ENCODE measurements around the gene ARMC2.

The ARMC2 gene

DNA sequence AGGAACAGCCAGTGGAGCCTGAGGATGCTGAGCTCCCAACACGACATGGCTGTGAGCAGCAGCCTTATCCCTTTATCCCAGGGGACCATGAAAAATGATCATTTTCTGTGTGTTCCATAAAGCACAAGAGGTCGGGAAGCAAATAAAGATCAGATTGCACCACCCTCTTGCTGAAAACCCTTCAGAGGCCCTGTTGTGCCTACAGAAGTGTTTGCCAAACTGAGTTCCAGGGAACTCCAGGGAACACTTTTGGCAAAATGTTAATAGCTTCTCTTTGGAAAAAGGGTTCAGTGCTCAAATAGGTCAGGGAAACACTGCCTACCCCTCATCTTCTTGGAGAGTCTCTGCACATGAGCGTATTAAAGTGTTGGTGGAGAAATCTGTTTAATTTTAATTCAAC, 24.4 kb downstream of the ARMC2 start:
- no peaks in the 10 kb centered on the region for H3K9me3 ChIP-seq (ENCODE audit: low read length)
- H3K36me3 ChIP-seq (ENCODE audit: insufficient read depth, low read length), result no peaks in the 10 kb centered on the region
- no peaks in the 10 kb centered on the region for H3K27me3 ChIP-seq (ENCODE audit: control insufficient read depth in 1 of 2, insufficient read depth in 2 of 2, low read length in 2 of 2)
- H3K27ac ChIP-seq (ENCODE audit: low read depth, low read length), result no peak overlapping the region
- no peak overlapping the region for H3K4me3 ChIP-seq (ENCODE audit: low read depth in 1 of 2, low read length in 2 of 2)
- no peaks in the 10 kb centered on the region for H3K4me1 ChIP-seq (ENCODE audit: insufficient read depth, low read length)
- H3K9ac ChIP-seq (ENCODE audit: low read length), result no peak overlapping the region

GRCh38 chr6:108873251-108873650, 25.0 kb downstream of the ARMC2 start:
- no peak overlapping the region for H3K4me3 ChIP-seq (ENCODE audit: low read depth in 1 of 2, low read length in 2 of 2)
- no peak overlapping the region for H3K27ac ChIP-seq (ENCODE audit: low read depth, low read length)
- no peaks in the 10 kb centered on the region for H3K4me1 ChIP-seq (ENCODE audit: insufficient read depth, low read length)
- H3K9ac ChIP-seq (ENCODE audit: low read length), result no peak overlapping the region
- no peaks in the 10 kb centered on the region for H3K27me3 ChIP-seq (ENCODE audit: control insufficient read depth in 1 of 2, insufficient read depth in 2 of 2, low read length in 2 of 2)
- H3K36me3 ChIP-seq (ENCODE audit: insufficient read depth, low read length), result no peaks in the 10 kb centered on the region
- H3K9me3 ChIP-seq (ENCODE audit: low read length), result no peaks in the 10 kb centered on the region

DNA sequence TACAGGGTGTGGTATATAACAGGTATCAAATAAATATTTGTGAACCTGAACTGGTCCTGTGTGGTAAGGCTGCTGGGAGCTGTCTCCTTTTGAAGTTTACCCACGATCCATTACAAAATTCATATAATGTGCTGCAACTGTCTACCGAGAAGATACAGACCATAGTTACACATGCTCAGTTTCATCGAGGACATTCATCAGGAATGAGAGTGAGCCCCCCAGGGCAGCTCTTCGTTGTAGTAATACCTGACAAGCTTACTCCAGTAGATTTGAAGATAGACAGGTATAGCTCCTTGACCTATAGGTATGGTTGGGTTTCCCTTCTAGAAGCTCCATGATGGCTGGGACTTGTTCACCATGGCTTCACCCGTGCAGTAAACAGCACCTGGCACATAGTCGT, 25.7 kb downstream of the ARMC2 start:
- Histone ChIP-seq H3K27ac (ENCODE audit: low read depth, low read length) (no peak overlapping the region), H3K27me3 (ENCODE audit: control insufficient read depth in 1 of 2, insufficient read depth in 2 of 2, low read length in 2 of 2) (no peaks in the 10 kb centered on the region), H3K4me1 (ENCODE audit: insufficient read depth, low read length) (no peaks in the 10 kb centered on the region), H3K9me3 (ENCODE audit: low read length) (no peaks in the 10 kb centered on the region), H3K36me3 (ENCODE audit: insufficient read depth, low read length) (no peaks in the 10 kb centered on the region), H3K4me3 (ENCODE audit: low read depth in 1 of 2, low read length in 2 of 2) (no peak overlapping the region), H3K9ac (ENCODE audit: low read length) (no peak overlapping the region)

DNA sequence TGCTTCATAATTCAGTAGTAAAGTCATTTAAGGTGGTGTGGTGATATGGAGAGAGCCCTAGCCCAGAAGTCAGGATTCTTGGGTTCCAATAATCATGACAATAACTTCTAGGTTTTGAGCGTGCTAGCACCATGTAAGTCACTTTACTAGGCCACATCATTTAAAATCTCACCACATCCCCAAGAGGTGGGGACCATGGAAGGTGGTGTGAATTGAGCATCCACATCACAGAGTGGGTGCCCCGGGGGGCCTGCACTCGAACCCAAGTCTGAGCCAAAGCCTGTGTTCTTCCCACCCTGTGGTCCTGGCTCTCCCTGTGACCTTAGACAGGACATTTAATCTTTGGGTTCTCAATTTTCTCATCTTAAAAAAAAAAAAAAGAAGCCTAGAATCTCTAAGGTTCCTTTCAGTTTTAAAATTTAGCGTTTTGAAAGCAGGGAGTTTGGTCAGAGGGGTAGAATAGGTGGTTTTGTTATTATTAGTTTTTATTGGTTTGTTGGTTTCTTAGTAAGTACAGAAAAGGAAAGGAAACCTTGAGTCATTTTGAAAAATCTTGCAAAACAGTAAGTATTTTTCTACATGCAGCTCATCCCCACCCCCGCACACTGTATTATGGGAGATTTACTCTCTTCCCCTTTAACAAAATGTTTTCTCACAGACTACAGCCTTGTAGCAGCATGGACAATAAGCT, 26.4 kb downstream of the ARMC2 start:
- no peaks in the 10 kb centered on the region for H3K36me3 ChIP-seq (ENCODE audit: insufficient read depth, low read length)
- no peaks in the 10 kb centered on the region for H3K27me3 ChIP-seq (ENCODE audit: control insufficient read depth in 1 of 2, insufficient read depth in 2 of 2, low read length in 2 of 2)
- no peaks in the 10 kb centered on the region for H3K4me1 ChIP-seq (ENCODE audit: insufficient read depth, low read length)
- no peak overlapping the region for H3K4me3 ChIP-seq (ENCODE audit: low read depth in 1 of 2, low read length in 2 of 2)
- H3K9me3 ChIP-seq (ENCODE audit: low read length), result no peaks in the 10 kb centered on the region
- no peak overlapping the region for H3K9ac ChIP-seq (ENCODE audit: low read length)
- no peak overlapping the region for H3K27ac ChIP-seq (ENCODE audit: low read depth, low read length)

GRCh38 chr6:108875161-108875555, 26.9 kb downstream of the ARMC2 start:
- Histone ChIP-seq H3K27me3 (ENCODE audit: control insufficient read depth in 1 of 2, insufficient read depth in 2 of 2, low read length in 2 of 2) (no peaks in the 10 kb centered on the region), H3K9ac (ENCODE audit: low read length) (no peak overlapping the region), H3K36me3 (ENCODE audit: insufficient read depth, low read length) (no peaks in the 10 kb centered on the region), H3K4me1 (ENCODE audit: insufficient read depth, low read length) (no peaks in the 10 kb centered on the region), H3K4me3 (ENCODE audit: low read depth in 1 of 2, low read length in 2 of 2) (no peak overlapping the region), H3K9me3 (ENCODE audit: low read length) (no peaks in the 10 kb centered on the region), H3K27ac (ENCODE audit: low read depth, low read length) (no peak overlapping the region)

DNA sequence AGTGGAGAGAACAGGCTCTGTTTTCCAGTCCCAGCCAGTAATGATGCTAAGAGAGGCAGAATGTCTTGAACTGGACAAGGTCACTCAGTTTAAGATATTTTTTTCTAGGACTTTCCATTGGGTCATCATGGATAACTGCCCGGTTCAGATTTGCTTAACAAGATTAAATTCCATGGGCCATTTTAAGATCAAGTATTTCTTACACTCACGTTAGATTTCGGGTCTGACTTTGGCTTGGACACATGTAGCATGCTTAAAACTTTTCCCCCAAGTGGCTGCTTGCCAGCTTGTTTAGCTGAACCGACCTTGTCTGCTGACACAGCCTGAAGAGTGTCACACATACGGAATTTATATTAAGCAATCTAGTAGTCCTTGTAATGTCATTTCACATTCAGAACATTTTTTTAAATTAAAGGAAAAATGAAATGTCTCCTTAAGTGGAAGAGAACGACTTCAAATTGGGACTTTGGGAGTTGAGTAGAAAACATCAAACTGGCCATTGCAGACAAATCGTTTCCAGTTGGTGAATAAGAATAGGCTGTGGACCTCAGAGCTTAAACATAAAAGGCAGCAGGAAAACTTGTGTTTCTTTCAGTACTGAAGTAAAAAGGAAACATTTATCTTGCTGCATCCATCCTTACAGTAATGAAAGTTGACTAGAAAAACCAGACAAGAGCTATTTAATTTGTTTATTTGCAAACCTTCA, 29.0 kb downstream of the ARMC2 start:
- Histone ChIP-seq H3K4me1 (ENCODE audit: insufficient read depth, low read length) (no peaks in the 10 kb centered on the region), H3K27ac (ENCODE audit: low read depth, low read length) (no peak overlapping the region), H3K4me3 (ENCODE audit: low read depth in 1 of 2, low read length in 2 of 2) (no peak overlapping the region), H3K9me3 (ENCODE audit: low read length) (no peaks in the 10 kb centered on the region), H3K27me3 (ENCODE audit: control insufficient read depth in 1 of 2, insufficient read depth in 2 of 2, low read length in 2 of 2) (no peaks in the 10 kb centered on the region), H3K36me3 (ENCODE audit: insufficient read depth, low read length) (no peaks in the 10 kb centered on the region), H3K9ac (ENCODE audit: low read length) (no peak overlapping the region)

GRCh38 chr6:108878942-108879341, 30.7 kb downstream of the ARMC2 start:
- Histone ChIP-seq H3K9ac (ENCODE audit: low read length) (no peak overlapping the region), H3K4me3 (ENCODE audit: low read depth in 1 of 2, low read length in 2 of 2) (no peak overlapping the region), H3K9me3 (ENCODE audit: low read length) (no peaks in the 10 kb centered on the region), H3K27me3 (ENCODE audit: control insufficient read depth in 1 of 2, insufficient read depth in 2 of 2, low read length in 2 of 2) (no peaks in the 10 kb centered on the region), H3K36me3 (ENCODE audit: insufficient read depth, low read length) (no peaks in the 10 kb centered on the region), H3K27ac (ENCODE audit: low read depth, low read length) (no peak overlapping the region), H3K4me1 (ENCODE audit: insufficient read depth, low read length) (no peaks in the 10 kb centered on the region)

GRCh38 chr6:108883172-108883571, 35.0 kb downstream of the ARMC2 start:
- Histone ChIP-seq H3K9me3 (ENCODE audit: low read length) (no peaks in the 10 kb centered on the region), H3K4me1 (ENCODE audit: insufficient read depth, low read length) (no peaks in the 10 kb centered on the region), H3K9ac (ENCODE audit: low read length) (no peak overlapping the region), H3K36me3 (ENCODE audit: insufficient read depth, low read length) (no peaks in the 10 kb centered on the region), H3K27me3 (ENCODE audit: control insufficient read depth in 1 of 2, insufficient read depth in 2 of 2, low read length in 2 of 2) (no peaks in the 10 kb centered on the region), H3K27ac (ENCODE audit: low read depth, low read length) (no peak overlapping the region), H3K4me3 (ENCODE audit: low read depth in 1 of 2, low read length in 2 of 2) (no peak overlapping the region)

- H3K4me3 ChIP-seq (ENCODE audit: low read depth in 1 of 2, low read length in 2 of 2), result no peak overlapping the region
- H3K27ac ChIP-seq (ENCODE audit: low read depth, low read length), result no peak overlapping the region
- no peak overlapping the region for H3K9ac ChIP-seq (ENCODE audit: low read length)
- no peaks in the 10 kb centered on the region for H3K4me1 ChIP-seq (ENCODE audit: insufficient read depth, low read length)
- H3K9me3 ChIP-seq (ENCODE audit: low read length), result no peaks in the 10 kb centered on the region
- H3K36me3 ChIP-seq (ENCODE audit: insufficient read depth, low read length), result no peaks in the 10 kb centered on the region
- H3K27me3 ChIP-seq (ENCODE audit: control insufficient read depth in 1 of 2, insufficient read depth in 2 of 2, low read length in 2 of 2), result no peaks in the 10 kb centered on the region
Measured at GRCh38 chr6:108884211-108885059, 36.2 kb downstream of the ARMC2 start.

GRCh38 chr6:108888052-108888451, 39.8 kb downstream of the ARMC2 start:
- H3K9ac ChIP-seq (ENCODE audit: low read length), result no peak overlapping the region
- no peaks in the 10 kb centered on the region for H3K27me3 ChIP-seq (ENCODE audit: control insufficient read depth in 1 of 2, insufficient read depth in 2 of 2, low read length in 2 of 2)
- H3K27ac ChIP-seq (ENCODE audit: low read depth, low read length), result no peak overlapping the region
- H3K36me3 ChIP-seq (ENCODE audit: insufficient read depth, low read length), result no peaks in the 10 kb centered on the region
- H3K4me3 ChIP-seq (ENCODE audit: low read depth in 1 of 2, low read length in 2 of 2), result no peak overlapping the region
- no peaks in the 10 kb centered on the region for H3K9me3 ChIP-seq (ENCODE audit: low read length)
- no peaks in the 10 kb centered on the region for H3K4me1 ChIP-seq (ENCODE audit: insufficient read depth, low read length)

GRCh38 chr6:108888745-108889144, 40.5 kb downstream of the ARMC2 start:
- Histone ChIP-seq H3K36me3 (ENCODE audit: insufficient read depth, low read length) (no peaks in the 10 kb centered on the region), H3K4me1 (ENCODE audit: insufficient read depth, low read length) (no peaks in the 10 kb centered on the region), H3K9ac (ENCODE audit: low read length) (no peak overlapping the region), H3K27me3 (ENCODE audit: control insufficient read depth in 1 of 2, insufficient read depth in 2 of 2, low read length in 2 of 2) (no peaks in the 10 kb centered on the region), H3K4me3 (ENCODE audit: low read depth in 1 of 2, low read length in 2 of 2) (no peak overlapping the region), H3K27ac (ENCODE audit: low read depth, low read length) (no peak overlapping the region), H3K9me3 (ENCODE audit: low read length) (no peaks in the 10 kb centered on the region)

Data from muscle layer of colon (tissue), 2 donors.